Fibroblast of lung (primary cell): ENCODE data around the gene SMLR1. TPM values are rescaled to one million over a fixed set of nuclear protein-coding genes. Genes with fewer than 3 reads are reported as not detected.

Source experiments
- DNase-seq, 2 donors: peaks; one replicate each; pipeline versions ENCODE4 v3.0.0 to v3.0.0-alpha.2; 2010; ENCODE audit warnings: low read depth in 2 of 2
- H2AFZ ChIP-seq: 2 replicates; pipeline ENCODE4 v1.5.1; 2012; ENCODE audit warnings: low read length, control low read depth, inconsistent platforms
- H3K27ac ChIP-seq: 2 replicates; pipeline ENCODE4 v1.5.1; 2011; ENCODE audit warnings: low read length, control low read depth; ENCODE audit not compliant: insufficient read depth
- H3K27me3 ChIP-seq: 2 replicates; pipeline ENCODE4 v1.5.1; 2011; ENCODE audit warnings: mild to moderate bottlenecking, low read length; ENCODE audit not compliant: control insufficient read depth, insufficient read depth
- H3K36me3 ChIP-seq: 2 replicates; pipeline ENCODE4 v1.5.1; 2011; ENCODE audit warnings: low read length; ENCODE audit not compliant: control insufficient read depth, insufficient read depth
- H3K4me1 ChIP-seq: 2 replicates; pipeline ENCODE4 v1.5.1; 2011; ENCODE audit warnings: low read length; ENCODE audit not compliant: control insufficient read depth, insufficient read depth; ENCODE audit errors: extremely low read depth
- H3K4me2 ChIP-seq: 2 replicates; pipeline ENCODE4 v1.5.1; 2011; ENCODE audit warnings: low read length, control low read depth; ENCODE audit not compliant: insufficient read depth; ENCODE audit errors: extremely low read depth
- H3K4me3 ChIP-seq, 4 experiments: fragments of 200-600 bp in 1 of 4; sonication (generic) in 1 of 4; replicated peaks in 1 of 4; 2 replicates each; pipeline ENCODE4 v1.5.1; 2011 to 2016; ENCODE audit warnings: low read length in 4 of 4, low read depth in 3 of 4, mild to moderate bottlenecking in 3 of 4, control low read depth in 2 of 4, inconsistent platforms in 1 of 4, mixed read lengths in 1 of 4; ENCODE audit not compliant: insufficient read depth in 1 of 4; ENCODE audit errors: control extremely low read depth in 1 of 4
- H3K79me2 ChIP-seq: 2 replicates; pipeline ENCODE4 v1.5.1; 2012; ENCODE audit warnings: mild to moderate bottlenecking, low read length, inconsistent platforms; ENCODE audit not compliant: control insufficient read depth, insufficient read depth
- H3K9ac ChIP-seq: 2 replicates; pipeline ENCODE4 v1.5.1; 2011; ENCODE audit warnings: mild to moderate bottlenecking, low read length, control low read depth; ENCODE audit not compliant: insufficient read depth
- H3K9me3 ChIP-seq: 2 replicates; pipeline ENCODE4 v1.5.1; 2012; ENCODE audit warnings: low read depth, low read length; ENCODE audit not compliant: control insufficient read depth, insufficient read depth
- H4K20me1 ChIP-seq: 2 replicates; pipeline ENCODE4 v1.5.1; 2011; ENCODE audit warnings: low read length; ENCODE audit not compliant: control insufficient read depth, insufficient read depth; ENCODE audit errors: extremely low read depth
- CTCF ChIP-seq, 2 donors: IDR thresholded peaks in 1 of 2; conservative IDR thresholded peaks in 1 of 2; 1 replicate in 1 of 2; 2 replicates in 1 of 2; pipeline ENCODE4 v1.5.1; 2011 to 2012; ENCODE audit warnings: low read length in 2 of 2, control low read depth in 1 of 2, inconsistent platforms in 1 of 2, low read depth in 1 of 2, mild to moderate bottlenecking in 1 of 2
- EZH2 ChIP-seq: IDR thresholded peaks from 2 replicates; pipeline ENCODE4 v1.5.1; 2012; ENCODE audit warnings: low read length, control low read depth, mild to moderate bottlenecking; ENCODE audit errors: missing control alignments
- polyA plus RNA-seq, 2 donors: library from polyadenylated mRNA; depleted of rRNA in 1 of 2; stranded (reverse) in 1 of 2; unstranded in 1 of 2; fragments of >200 nt; gene quantifications; 2 replicates each; pipeline ENCODE4 v1.2.1, GENCODE V29; 2011 to 2012; ENCODE audit warnings: missing spikeins in 1 of 2
- total RNA-seq: library from RNA; depleted of rRNA; stranded (reverse); fragments of >200 nt; gene quantifications from 2 replicates; pipeline ENCODE4 v1.2.1, GENCODE V29; 2014

Gene SMLR1
- total and polyA plus RNA-seq, 2 donors (not counting 1 experiment from before 2014, with no cell fraction given), result not detected

- H3K4me1 ChIP-seq, result peaks cover 6% of the 10 kb centered on the region
- H3K9me3 ChIP-seq, result no peaks in the 10 kb centered on the region
- no peak overlapping the region for H3K4me3 ChIP-seq
- H3K36me3 ChIP-seq, result peaks cover 7% of the 10 kb centered on the region
- no peak for TF ChIP-seq CTCF (conservative IDR thresholded peaks at IDR 0.05 in 1 of 2, IDR thresholded peaks at IDR 0.05 in 1 of 2; ENCODE audit: low read depth in 1 of 2, low read length in 2 of 2)
- TF ChIP-seq EZH2, result no peak
- H3K79me2 ChIP-seq, result no peaks in the 10 kb centered on the region
- no peaks in the 10 kb centered on the region for H3K27me3 ChIP-seq
- H3K27ac ChIP-seq, result no peak overlapping the region
- H2AFZ ChIP-seq, result no peak overlapping the region
- no peaks in the 10 kb centered on the region for H4K20me1 ChIP-seq
- no peak for DNase-seq
- H3K9ac ChIP-seq, result no peak overlapping the region
- no peak overlapping the region for H3K4me2 ChIP-seq
Measured at GRCh38 chr6:130858054-130858453, 30.8 kb downstream of the SMLR1 start.

- H3K36me3 ChIP-seq, result peaks cover 7% of the 10 kb centered on the region
- H3K4me1 ChIP-seq, result peaks cover 1% of the 10 kb centered on the region
- no peaks in the 10 kb centered on the region for H3K9me3 ChIP-seq
- DNase-seq, result no peak
- TF ChIP-seq CTCF (conservative IDR thresholded peaks at IDR 0.05 in 1 of 2, IDR thresholded peaks at IDR 0.05 in 1 of 2; ENCODE audit: low read depth in 1 of 2, low read length in 2 of 2) (no peak), EZH2 (no peak)
- H4K20me1 ChIP-seq, result no peaks in the 10 kb centered on the region
- no peak overlapping the region for H2AFZ ChIP-seq
- no peak overlapping the region for H3K4me2 ChIP-seq
- H3K79me2 ChIP-seq, result no peaks in the 10 kb centered on the region
- no peak overlapping the region for H3K27ac ChIP-seq
- no peak overlapping the region for H3K4me3 ChIP-seq
- H3K27me3 ChIP-seq, result no peaks in the 10 kb centered on the region
- no peak overlapping the region for H3K9ac ChIP-seq
Measured at GRCh38 chr6:130858498-130859160, 31.4 kb downstream of the SMLR1 start.

- no peaks in the 10 kb centered on the region for H4K20me1 ChIP-seq
- no peaks in the 10 kb centered on the region for H3K79me2 ChIP-seq
- DNase-seq, result no peak
- H3K36me3 ChIP-seq, result peaks cover 7% of the 10 kb centered on the region
- no peak overlapping the region for H3K4me2 ChIP-seq
- H3K4me3 ChIP-seq, result no peak overlapping the region
- H3K4me1 ChIP-seq, result no peaks in the 10 kb centered on the region
- H3K27ac ChIP-seq, result no peak overlapping the region
- no peak overlapping the region for H2AFZ ChIP-seq
- H3K9me3 ChIP-seq, result no peaks in the 10 kb centered on the region
- TF ChIP-seq CTCF (conservative IDR thresholded peaks at IDR 0.05 in 1 of 2, IDR thresholded peaks at IDR 0.05 in 1 of 2; ENCODE audit: low read depth in 1 of 2, low read length in 2 of 2), result no peak
- no peak for TF ChIP-seq EZH2
- no peaks in the 10 kb centered on the region for H3K27me3 ChIP-seq
- no peak overlapping the region for H3K9ac ChIP-seq
Measured at GRCh38 chr6:130859161-130859867, 32.1 kb downstream of the SMLR1 start.
